Activated T-cell treated with anti-CD3 and anti-CD28 coated beads for 4 hours (primary cell): ENCODE results near the gene PTGER2.

Experiments
- DNase-seq: peaks from one replicate; pipeline ENCODE4 v3.0.0-alpha.2; 2020

PTGER2 gene, protein sequence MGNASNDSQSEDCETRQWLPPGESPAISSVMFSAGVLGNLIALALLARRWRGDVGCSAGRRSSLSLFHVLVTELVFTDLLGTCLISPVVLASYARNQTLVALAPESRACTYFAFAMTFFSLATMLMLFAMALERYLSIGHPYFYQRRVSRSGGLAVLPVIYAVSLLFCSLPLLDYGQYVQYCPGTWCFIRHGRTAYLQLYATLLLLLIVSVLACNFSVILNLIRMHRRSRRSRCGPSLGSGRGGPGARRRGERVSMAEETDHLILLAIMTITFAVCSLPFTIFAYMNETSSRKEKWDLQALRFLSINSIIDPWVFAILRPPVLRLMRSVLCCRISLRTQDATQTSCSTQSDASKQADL

DNA sequence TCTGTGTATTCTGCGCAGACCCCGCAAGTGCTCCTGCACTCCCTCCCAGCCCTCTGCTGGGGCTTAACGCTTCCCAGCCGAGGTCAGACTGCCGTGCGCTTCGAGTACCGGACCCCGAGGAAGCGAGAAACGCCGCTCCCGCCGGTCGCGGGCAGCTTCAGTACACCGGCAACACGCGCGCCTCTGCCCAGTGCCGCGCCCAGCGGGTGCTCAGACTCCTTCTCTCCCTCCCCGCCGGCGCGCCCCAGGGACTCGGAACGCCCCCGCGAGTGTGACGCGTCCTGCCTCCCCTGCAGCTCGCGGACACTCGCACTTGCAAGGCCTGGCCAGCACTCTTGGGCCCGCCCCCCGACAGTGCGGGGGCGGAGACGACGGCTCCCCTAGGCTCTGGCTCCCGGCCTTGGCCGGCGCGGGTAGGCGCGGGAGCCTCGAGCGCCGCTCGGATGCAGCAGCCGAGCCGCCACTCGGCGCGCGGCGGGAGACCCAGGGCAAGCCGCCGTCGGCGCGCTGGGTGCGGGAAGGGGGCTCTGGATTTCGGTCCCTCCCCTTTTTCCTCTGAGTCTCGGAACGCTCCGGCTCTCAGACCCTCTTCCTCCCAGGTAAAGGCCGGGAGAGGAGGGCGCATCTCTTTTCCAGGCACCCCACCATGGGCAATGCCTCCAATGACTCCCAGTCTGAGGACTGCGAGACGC is at the start of gene PTGER2:
Gene PTGER2, plus strand, starts transcription at position 410 of the 692 bp plus-strand sequence. Its CDS starts 237 bp downstream, at position 647.
- DNase-seq: peak; percentile 71

DNA sequence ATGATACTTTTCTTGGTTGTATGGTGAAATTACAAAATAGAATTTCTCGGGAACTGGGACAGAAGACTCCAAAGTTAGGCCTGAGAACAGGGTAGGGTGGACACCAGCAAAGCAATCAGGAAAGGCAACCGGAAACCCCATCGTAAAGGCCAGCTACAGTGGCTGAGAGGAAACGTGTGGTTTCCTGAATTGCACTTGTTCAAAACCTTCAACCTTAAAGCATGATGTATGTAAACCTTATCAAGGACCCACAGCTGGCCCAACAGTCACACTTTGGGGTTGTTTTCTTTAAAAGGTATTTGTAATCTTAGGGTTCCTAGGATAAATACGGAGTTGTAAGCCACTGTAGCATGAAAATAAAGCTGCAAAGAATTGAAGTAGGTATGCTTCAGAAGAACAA is 48.9 kb upstream of the PTGER2 start:
- DNase-seq: no peak

DNA sequence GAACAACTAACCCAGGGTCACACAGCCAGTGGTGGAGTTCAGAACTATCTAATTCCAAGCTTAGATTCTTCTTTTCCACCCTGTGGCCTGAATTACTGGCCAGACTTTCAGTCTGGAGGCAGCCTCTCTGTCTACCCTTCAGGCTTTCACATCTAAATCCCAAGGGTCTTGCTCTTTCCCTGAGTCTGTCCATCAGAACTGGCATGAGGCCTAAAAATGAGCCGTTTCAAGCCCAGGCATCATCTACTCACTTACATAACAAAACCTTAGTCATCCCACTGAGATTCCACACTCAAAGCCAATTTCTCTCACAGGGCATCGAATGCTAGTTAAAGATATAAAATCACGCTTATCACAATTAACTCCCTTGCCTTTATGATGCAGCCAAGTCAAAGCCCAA is 47.9 kb upstream of the PTGER2 start:
- no peak for DNase-seq

DNA sequence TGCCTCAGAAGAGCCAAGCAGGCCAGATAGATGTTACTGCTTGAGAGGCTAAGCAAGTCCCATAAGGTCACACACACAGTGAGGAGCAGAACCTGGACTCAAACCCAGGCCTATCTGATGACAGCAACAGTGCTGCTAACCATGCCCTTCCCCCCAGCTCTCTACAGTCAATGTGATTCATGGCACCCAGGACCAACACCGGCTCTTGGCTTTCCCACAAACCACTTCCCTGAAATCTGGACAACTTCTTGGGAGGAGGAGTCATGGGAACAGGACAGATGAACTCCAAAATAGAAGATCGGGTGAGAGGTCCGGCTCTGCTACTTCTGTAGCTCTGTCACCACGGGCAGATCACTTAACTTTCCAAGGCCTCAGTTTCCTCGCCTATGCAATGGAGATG is 47.3 kb upstream of the PTGER2 start:
- no peak for DNase-seq

DNA sequence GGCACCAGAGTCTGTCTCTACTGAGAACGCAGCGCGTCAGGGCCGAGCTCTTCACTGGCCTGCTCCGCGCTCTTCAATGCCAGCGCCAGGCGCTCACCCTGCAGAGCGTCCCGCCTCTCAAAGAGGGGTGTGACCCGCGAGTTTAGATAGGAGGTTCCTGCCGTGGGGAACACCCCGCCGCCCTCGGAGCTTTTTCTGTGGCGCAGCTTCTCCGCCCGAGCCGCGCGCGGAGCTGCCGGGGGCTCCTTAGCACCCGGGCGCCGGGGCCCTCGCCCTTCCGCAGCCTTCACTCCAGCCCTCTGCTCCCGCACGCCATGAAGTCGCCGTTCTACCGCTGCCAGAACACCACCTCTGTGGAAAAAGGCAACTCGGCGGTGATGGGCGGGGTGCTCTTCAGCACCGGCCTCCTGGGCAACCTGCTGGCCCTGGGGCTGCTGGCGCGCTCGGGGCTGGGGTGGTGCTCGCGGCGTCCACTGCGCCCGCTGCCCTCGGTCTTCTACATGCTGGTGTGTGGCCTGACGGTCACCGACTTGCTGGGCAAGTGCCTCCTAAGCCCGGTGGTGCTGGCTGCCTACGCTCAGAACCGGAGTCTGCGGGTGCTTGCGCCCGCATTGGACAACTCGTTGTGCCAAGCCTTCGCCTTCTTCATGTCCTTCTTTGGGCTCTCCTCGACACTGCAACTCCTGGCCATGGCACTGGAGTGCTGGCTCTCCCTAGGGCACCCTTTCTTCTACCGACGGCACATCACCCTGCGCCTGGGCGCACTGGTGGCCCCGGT is 46.4 kb upstream of the PTGER2 start, which contains the start of gene PTGDR:
Gene PTGDR, plus strand, starts transcription at position 198 of the 778 bp plus-strand sequence. Its CDS starts 117 bp downstream, at position 315.
- no peak for DNase-seq

GRCh38 chr14:52268279-52269061 is 45.6 kb upstream of the PTGER2 start:
- no peak for DNase-seq

DNA sequence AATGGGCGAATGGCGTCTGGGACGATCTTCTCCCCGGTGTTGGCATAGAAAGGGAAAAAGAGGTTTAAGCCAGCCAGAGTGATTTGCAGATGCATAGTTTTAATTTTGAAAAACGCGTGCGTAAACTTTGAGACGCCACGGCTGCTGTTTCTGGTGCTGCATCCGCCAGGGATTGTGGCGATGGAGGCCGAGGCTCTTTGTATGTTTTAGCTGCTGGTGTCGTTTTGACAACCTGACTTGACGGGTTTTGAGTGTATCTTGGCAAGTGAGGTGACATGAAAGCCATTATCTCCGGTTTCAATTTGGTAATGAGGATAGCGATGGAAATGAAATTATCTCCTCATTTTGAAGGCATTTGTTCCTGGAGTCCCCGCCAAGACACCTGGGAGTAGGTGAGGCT is 45.0 kb upstream of the PTGER2 start:
- DNase-seq: no peak

DNA sequence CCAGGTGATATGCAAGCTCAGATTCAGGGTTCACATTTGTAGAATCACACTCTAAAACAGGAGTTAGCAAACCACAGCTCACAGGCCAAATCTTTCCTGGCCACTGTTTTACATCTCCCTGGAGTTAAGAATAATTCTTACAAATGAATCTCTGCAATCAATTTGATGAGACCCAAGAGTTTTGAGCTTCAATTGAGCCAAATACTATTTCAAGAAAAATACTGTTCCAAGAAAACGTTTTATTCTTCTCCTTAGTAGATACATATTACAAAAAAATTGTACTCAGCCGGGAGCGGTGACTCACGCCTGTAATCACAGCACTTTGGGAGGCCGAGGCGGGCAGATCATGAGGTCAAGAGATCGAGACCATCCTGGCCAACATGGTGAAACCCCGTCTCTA is 44.1 kb upstream of the PTGER2 start:
- DNase-seq: no peak

GRCh38 chr14:52271538-52271937 is 42.6 kb upstream of the PTGER2 start:
- no peak for DNase-seq

- no peak for DNase-seq
Measured at GRCh38 chr14:52272375-52272774, 41.7 kb upstream of the PTGER2 start.

GRCh38 chr14:52275372-52275771 is 38.7 kb upstream of the PTGER2 start:
- DNase-seq: no peak

GRCh38 chr14:52277552-52277951 is 36.6 kb upstream of the PTGER2 start:
- no peak for DNase-seq

GRCh38 chr14:52279408-52279807 is 34.7 kb upstream of the PTGER2 start:
- no peak for DNase-seq

GRCh38 chr14:52283099-52283498 is 31.0 kb upstream of the PTGER2 start:
- DNase-seq: no peak

DNA sequence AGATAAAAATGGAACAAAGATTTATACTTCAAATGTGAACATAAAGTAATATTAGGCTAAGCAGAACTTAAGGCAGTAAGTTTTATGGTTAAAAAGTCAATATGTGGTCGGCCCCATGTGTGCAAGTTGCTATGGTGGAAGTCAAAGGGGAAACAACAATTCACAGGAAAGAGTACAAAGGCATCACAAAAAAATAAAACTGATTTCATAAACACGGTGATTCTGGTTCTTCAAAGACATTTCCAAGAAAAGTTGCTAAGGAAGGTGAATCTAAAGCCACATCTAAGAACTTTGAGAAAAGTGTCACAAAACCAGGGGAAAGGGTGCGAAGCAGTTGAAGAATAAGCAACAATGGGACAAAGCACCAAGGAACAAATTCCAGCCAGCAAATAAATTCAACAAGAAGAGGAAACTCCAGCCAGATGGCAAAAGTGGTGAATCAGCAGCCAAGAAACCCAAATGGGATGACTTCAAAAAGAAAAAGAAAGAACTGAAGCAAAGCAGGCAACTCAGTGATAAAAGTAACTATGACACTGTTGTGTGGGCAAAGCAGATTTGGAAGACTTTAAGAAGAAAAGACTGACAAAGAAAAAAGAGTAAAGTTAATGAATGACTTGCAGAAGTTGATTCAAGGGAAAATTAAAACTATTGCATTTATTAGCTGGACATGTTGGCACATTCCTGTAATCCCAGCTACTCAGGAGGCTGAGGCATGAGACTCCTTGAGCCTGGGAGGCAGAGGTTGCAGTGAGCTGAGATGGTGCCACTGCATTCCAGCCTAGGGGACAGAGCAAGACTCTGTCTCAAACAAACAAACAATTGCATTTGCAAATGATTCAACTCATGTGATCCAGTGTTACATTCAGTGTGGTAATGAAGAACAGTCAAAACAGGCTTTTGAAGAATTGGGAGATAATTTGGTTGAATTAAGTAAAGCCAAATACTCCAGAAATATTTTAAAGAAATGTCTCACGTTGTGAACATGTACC is 27.2 kb upstream of the PTGER2 start:
- no peak for DNase-seq

DNA sequence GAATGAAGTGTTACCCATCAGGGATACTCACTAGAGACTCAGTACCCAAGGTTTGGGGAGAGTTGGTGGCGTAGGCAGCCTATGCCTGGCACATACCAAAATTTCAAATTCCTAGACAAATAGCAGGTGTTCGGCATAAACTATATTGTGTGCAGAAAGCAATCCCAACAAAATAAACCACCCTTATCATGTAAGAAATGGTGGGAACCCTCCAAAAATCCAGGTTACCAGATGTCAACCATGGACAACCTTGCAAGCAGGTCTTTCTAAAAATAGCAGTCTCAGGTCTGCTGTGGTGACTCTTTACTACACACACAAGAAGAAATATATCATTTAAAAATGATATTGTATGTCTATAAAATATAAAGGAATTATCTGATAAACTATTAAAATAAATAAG is 17.7 kb upstream of the PTGER2 start:
- DNase-seq: no peak

GRCh38 chr14:52298795-52299194 is 15.3 kb upstream of the PTGER2 start:
- DNase-seq: no peak

GRCh38 chr14:52299692-52300278 is 14.3 kb upstream of the PTGER2 start:
- no peak for DNase-seq

- DNase-seq: no peak
Measured at GRCh38 chr14:52303236-52303635, 10.9 kb upstream of the PTGER2 start.

DNA sequence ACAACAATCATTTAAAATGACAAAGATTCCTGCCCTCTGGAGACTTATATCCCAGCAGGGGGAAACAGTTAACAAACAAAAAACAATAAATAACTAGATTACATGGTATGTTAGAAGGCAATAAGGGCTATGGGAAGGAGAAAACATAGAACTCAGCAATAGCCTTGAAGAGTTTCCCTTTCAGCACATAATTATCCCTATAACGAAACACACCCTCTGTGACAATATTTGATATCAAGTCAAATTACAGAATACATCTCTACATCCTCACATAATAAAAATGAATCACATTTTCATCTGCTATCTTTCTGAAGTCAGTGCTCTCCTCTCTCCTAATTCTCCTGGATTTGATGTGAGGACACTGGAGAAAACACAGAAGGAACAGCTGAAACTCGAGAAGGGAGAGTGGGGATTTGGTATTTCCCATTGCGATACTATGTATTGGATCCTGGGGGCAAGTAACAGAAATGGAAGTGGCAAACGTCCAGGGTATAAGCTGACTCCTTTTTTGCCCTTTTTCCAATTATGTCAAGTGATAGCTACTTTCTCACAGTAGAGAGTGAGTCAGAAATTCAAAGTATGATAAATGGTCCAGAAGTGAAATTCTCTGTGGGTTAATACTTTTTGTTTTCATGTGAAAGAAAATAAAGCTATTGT is 9.7 kb upstream of the PTGER2 start:
- DNase-seq: no peak

DNA sequence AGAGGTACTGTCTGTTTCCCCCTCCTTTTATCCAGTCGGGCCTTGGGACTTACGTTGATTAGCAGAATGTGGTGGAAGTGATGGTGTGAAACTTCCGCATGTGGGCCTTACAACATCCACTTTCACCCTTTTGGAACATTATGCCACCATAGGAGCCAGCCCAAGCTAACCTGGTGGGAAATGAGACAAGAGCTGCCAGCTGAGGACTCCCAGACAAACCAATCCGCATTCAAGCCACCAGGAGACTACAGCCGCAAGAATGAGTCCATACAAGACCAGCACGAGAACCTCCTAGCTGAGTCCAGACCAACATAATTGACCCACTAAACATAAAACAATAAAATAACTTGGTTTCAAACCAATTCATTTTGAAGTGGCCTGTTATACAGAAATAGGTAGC is 9.1 kb upstream of the PTGER2 start:
- DNase-seq: no peak
